ENCODE results near the gene TMEM100.

The TMEM100 gene

DNA sequence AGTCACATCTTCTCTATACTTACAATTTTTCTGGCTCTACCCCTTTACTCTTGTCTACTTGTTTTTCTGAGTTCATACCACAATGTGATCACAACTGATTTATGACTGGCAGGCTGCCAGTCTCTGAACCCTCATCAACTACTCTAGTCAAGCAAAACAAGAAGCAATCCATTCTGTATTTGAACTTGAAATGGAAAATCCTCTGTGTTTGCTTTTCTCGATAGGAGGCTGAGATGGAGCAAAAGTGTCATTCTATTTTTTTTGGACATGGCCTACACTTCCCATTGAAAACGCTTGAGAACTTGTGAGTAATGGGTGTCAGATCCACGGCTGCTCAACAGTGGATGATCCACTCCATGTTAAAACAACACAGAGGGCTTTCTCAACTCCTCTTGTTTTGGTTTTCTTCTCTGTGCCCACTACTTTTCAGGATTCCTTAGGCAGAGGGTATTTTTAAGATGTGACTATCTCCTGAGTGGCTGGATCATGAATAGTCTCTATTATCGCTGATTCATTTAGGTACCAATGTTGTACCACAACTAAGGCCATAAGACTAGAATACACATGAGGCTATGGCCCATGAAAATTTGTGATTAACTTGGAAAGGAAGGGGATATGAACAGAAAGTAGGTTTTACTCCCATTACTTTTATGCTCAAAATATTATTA lies 11.7 kb downstream of the TMEM100 start:
- no peak for DNase-seq

DNA sequence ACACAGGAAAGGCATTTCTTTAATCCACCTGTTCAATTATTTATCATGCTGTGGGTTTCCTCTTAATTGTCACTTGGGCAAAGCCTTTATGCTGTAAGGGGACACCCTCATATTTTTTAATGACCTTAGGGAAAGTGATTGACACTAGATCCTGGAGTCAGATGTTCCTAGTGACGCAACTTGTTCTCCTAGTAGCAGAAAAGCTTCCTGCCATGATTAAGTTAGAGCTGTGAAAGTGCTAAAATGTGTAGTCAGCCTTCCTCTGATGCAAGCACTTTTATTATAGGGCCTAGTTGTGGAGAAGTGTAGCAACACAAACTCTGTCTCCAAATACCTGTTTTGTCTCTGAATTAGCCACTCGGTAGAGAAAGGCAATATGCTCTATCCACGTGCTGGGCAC lies 12.3 kb downstream of the TMEM100 start:
- no peak for DNase-seq

DNA sequence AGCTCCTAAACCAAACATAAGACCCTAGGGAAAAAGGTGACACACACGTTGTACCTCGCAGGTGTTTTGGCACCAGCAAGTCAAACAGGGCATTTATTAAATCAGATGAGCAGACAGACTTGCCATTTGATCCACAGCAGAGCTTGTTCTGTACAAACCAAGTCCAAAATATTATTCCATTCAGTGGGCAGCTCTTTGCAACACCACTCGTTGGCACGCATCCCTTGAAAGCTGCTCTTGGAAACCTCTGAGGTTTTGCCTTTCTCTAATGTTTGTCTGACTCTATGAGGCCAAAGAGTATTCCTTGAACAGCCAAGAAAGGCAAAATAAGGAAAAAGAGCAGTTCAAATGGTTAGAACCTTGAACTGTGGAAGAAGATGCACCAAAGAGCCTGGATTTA lies 12.7 kb downstream of the TMEM100 start:
- DNase-seq: no peak

DNA sequence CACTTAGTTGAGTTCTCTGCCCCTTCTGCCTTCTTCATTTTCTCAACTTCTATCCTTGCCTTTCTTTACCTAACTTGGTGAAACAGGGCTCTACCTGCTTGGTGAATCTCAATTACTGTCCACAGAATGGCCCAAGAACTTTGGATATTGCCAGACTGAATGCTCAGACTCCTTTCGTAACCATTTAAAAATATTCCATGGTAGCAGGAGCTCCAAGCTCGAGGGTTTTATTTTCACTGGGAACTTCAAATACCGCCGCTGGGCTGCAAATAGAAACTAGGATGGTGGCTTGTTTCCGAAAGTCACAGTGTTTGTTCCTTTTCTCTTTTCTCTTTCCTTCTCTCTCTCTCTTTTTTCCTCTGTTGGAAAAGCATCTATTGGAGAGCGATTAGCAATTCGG lies 13.2 kb downstream of the TMEM100 start:
- no peak for DNase-seq

GRCh38 chr17:55708175-55708974 lies 14.3 kb downstream of the TMEM100 start:
- no peak for DNase-seq

GRCh38 chr17:55706808-55707773 lies 15.6 kb downstream of the TMEM100 start:
- no peak for DNase-seq

DNA sequence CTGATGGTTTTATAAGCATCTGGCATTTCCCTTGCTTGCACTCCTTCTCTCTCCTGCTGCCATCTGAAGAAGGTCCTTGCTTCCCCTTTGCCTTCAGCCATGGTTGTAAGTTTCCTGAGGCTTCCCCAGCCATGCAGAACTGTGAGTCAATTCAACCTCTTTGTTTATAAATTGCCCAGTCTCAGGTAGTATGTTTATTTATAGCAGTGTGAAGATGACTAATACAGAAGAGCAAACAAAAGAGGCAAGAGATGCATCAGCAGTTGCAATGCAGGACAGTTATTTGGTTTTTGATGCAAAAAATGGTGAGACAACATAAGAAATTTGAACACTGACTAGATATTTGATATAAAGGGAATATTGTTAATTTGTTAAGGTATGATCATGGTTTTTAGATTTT lies 16.8 kb downstream of the TMEM100 start:
- DNase-seq: no peak

DNA sequence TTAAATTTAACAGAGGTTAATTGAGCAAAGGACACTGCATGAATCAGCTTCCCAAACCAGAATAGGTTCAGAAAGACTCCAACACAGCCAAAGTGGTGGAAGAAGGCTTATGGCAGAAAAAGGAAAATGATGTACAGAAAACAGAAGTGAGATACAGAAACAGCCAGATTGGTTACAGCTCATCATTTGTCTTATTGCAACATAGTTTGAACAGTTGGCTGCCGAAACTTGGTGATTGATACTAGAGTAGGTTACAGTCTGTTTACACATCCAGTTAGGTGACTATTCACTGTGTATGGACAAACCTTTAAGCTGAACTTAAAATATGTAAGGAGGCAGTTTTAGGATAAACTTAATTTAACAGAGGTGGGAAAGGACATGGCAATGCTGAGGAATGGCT lies 18.3 kb downstream of the TMEM100 start:
- DNase-seq: no peak

GRCh38 chr17:55702150-55702549 lies 20.5 kb downstream of the TMEM100 start:
- no peak for DNase-seq

DNA sequence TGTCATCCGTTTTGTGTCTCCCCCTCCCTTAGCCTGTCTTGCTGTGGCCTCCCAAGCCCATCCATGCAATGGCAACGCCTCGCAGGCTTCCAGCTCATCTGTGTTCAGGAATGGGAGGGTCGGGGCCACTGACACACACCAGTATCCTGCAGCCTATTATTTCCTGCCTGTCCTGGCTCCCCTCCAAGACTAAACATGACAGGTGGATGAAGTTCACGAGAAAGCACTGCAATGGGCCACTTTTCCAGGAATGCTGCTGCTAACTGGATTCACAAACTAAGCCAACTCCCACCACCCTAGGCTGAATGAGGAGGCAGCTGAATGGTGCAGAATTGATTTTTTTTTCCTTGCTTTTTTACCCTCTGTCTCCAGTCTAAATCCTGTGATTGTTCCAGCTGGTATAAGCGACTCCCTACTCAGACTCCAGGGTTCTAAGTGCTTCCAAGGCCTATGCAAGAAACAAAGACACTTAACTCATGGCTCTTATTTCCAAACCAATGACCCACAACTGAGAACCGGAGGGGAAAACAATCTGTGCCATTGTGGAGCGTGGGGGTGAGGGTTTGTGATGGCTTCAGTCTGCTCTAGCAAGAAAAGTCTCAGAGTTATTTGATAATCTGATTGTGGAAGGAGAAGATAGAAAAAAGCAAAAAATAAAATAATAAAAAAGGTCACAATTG lies 23.3 kb downstream of the TMEM100 start:
- no peak for DNase-seq

DNA sequence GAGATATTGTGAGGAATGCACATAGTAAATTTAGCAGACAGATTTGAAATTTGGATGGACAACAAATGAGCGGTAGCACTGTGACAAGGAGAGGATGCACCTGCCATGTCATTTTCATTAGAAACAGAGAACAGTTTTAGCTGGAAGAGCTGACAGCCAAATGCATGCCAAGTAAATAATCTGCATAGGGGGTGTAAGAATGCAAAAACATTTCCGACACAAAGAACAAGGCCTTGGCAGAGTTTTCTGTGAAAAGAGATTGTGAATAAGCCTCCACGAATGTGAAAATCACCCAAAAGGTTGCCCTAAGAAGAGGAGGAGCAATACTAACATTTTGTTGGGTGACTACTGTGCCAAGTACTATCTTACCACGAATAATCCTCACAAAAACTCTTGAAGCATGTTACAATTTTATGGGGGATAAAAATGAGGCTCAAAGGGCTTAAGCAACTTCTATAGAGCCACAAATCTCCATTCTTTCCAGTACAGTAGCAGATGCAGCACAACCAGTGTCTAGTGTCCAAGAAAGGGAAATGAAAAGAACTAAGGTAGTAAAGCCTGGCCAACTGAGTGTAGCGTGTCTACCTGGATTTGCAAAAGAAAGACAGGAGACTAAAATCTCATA lies 28.3 kb downstream of the TMEM100 start:
- DNase-seq: no peak

DNA sequence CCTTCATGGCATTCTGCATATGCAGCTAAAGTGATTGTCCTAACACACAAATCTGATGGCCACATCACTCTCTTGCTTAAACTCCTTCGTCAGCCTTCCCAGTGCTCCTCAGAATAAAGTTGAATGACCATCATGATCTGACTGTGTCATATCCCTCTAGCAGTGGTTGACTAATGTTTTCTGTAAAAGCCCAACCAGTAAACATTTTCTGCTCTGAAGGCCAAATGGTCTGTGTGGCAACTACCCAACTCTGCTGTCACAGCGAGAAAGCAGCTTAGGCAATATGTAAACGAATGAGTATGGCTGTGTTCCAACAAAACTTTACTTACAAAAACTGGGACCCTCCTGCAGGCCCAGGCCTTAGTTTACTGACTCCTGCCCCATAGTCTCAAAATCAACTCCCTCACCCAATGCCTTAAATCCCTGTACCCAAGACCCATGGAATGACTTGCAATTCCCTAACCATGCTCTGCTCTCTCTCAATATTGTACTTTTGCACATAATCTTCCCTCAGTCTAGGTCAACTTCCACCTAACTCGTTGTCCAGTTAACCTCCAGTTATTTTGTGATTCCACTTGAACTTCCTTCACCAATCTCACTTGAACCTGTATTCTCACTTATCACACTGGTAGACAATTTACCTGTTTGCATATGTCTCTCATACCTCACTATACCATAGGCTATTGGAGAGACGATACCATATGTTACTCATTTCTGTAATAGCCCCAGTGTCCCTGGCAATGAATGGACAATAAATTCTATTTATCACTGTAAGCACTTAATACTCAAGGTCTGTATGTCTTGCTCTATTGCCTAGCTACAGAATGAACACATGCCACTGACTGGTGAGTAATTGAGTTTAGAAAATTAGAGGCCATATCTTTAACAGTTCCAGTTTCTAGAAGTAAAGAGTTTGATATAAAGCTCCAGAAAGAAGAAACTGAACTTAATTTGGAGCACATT lies 29.1 kb downstream of the TMEM100 start:
- DNase-seq: no peak

DNA sequence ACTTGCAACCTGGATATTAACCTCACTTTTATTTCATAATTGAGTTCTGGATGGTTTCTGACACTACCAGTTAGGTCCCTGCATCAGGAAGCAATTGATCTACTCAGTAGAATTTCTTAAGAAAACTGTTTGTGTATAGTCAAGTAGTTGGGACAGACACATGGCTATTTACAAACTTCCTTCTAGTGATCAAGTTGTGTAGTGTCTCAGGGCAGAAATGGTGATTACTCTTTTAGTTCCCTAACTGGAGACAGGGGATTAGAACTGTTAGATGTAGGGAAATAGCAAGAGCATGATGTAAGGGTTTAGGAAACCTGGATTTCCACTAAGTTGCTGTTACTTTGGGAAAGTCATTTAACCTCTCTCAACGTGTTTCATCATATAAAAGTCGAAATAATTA lies 30.4 kb downstream of the TMEM100 start:
- no peak for DNase-seq

- no peak for DNase-seq
Measured at GRCh38 chr17:55691666-55692065, 31.0 kb downstream of the TMEM100 start.

GRCh38 chr17:55690105-55690508 lies 32.6 kb downstream of the TMEM100 start:
- DNase-seq: no peak

GRCh38 chr17:55689672-55690071 lies 33.0 kb downstream of the TMEM100 start:
- DNase-seq: no peak

DNA sequence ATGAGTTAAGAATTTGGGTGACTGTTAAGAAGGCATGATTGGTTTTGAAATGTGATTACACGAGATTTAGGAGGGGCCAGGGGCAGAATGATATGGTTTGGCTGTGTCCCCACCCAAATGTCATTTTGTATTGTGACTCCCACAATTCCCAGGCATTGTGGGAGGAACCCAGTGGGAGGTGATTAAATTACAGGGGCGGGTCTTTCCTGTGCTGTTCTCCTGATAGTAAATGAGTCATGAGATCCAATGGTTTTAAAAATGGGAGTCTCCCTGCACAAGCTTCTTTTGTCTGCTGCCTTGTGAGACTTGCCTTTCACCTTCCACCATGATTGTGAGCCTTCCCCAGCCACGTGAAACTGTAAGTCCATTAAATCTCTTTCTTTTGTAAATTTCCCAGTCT lies 34.6 kb downstream of the TMEM100 start:
- no peak for DNase-seq

- DNase-seq: no peak
Measured at GRCh38 chr17:55687037-55687436, 35.6 kb downstream of the TMEM100 start.

- no peak for DNase-seq
Measured at GRCh38 chr17:55683550-55684315, 38.9 kb downstream of the TMEM100 start.

GRCh38 chr17:55681342-55681700 lies 41.3 kb downstream of the TMEM100 start:
- DNase-seq: no peak
